PC-9 (cell line): ENCODE results near the gene KHK. TPM values are rescaled to one million over a fixed set of nuclear protein-coding genes. Genes with fewer than 3 reads are reported as not detected.

Experiments used
- BruUV-seq: library from RNA; stranded (reverse); fragments of 400-500 nt; replicated peaks from 2 replicates; lab custom pipeline; 2021; lab: Mats Ljungman, UMichigan
- CTCF ChIA-PET: fragments of 300-600 bp; sonication (Branson Sonifier 250); formaldehyde crosslinking; loops from one replicate; lab custom pipeline; 2022; ENCODE audit warnings: antibody characterized with exemption; lab: Charles Lee
- POLR2A ChIA-PET: fragments of 300-600 bp; sonication (Branson Sonifier 250); formaldehyde crosslinking; loops from one replicate; lab custom pipeline; 2022; ENCODE audit warnings: antibody characterized with exemption; ENCODE audit not compliant: unreplicated experiment; lab: Charles Lee
- DNase-seq, 2 experiments: peaks; one replicate each; pipeline versions ENCODE4 v3.0.0 to v3.0.0-alpha.2; 2015 to 2022; ENCODE audit warnings: mixed read lengths in 1 of 2
- H2AFZ ChIP-seq: fragments of 200-600 bp; sonication (generic); 2 replicates; pipeline ENCODE4 v1.8.1; 2017; ENCODE audit warnings: antibody characterized with exemption
- H3F3A ChIP-seq: fragments of 200-600 bp; sonication (generic); 2 replicates; pipeline ENCODE4 v1.8.1; 2017; ENCODE audit warnings: antibody characterized with exemption, mild to moderate bottlenecking, low read depth; ENCODE audit not compliant: insufficient read depth
- H3K27ac ChIP-seq: fragments of 200-600 bp; sonication (generic); 2 replicates; pipeline ENCODE4 v1.6.1; 2016; ENCODE audit warnings: mixed run types
- H3K27me3 ChIP-seq: fragments of 200-600 bp; sonication (generic); 2 replicates; pipeline ENCODE4 v1.6.1; 2016; ENCODE audit warnings: low read depth, mixed run types; ENCODE audit not compliant: insufficient read depth
- H3K36me3 ChIP-seq: fragments of 200-600 bp; sonication (generic); 2 replicates; pipeline ENCODE4 v1.6.1; 2016; ENCODE audit warnings: low read depth, mixed run types
- H3K4me1 ChIP-seq: fragments of 200-600 bp; sonication (generic); replicated peaks from 2 replicates; pipeline ENCODE4 v1.6.1; 2016; ENCODE audit warnings: mixed run types; ENCODE audit not compliant: insufficient read depth
- H3K4me2 ChIP-seq: fragments of 200-600 bp; sonication (generic); 2 replicates; pipeline ENCODE4 v1.6.1; 2017; ENCODE audit warnings: mixed run types
- H3K4me3 ChIP-seq: fragments of 200-600 bp; sonication (generic); 2 replicates; pipeline ENCODE4 v1.6.1; 2016; ENCODE audit warnings: mixed run types
- H3K79me2 ChIP-seq: fragments of 200-600 bp; sonication (generic); 2 replicates; pipeline ENCODE4 v1.6.1; 2017; ENCODE audit warnings: low read depth, mixed run types
- H3K9me2 ChIP-seq: fragments of 200-600 bp; sonication (generic); 2 replicates; pipeline ENCODE4 v1.8.1; 2017; ENCODE audit warnings: mild to moderate bottlenecking; ENCODE audit not compliant: insufficient read depth
- H3K9me3 ChIP-seq: fragments of 200-600 bp; sonication (generic); 2 replicates; pipeline ENCODE4 v1.8.1; 2016; ENCODE audit warnings: low read depth; ENCODE audit not compliant: insufficient read depth
- H4K20me1 ChIP-seq: fragments of 200-600 bp; sonication (generic); 2 replicates; pipeline ENCODE4 v1.8.1; 2017; ENCODE audit not compliant: insufficient read depth
- EZH2 ChIP-seq: fragments of 200-600 bp; sonication (generic); IDR thresholded peaks from 2 replicates; pipeline ENCODE4 v1.8.0; 2017; ENCODE audit warnings: antibody characterized with exemption, low read depth
- intact Hi-C: fragments of 100-400 bp; cut with micrococcal nuclease; formaldehyde crosslinking; loops from one replicate; pipeline ENCODE4 v1.10.0; 2022; ENCODE audit not compliant: unreplicated experiment
- total RNA-seq: library from RNA; stranded (reverse); gene quantifications from 2 replicates; pipeline ENCODE4 v1.2.3, GENCODE V29; 2021
- TF ChIP-seq, protein P1 (sequence below): fragments of 200-600 bp; sonication (generic); conservative IDR thresholded peaks from 2 replicates; pipeline ENCODE4 v1.6.1; 2017; ENCODE audit warnings: mixed run types, antibody characterized with exemption, mild to moderate bottlenecking, moderate library complexity

KHK gene
- total RNA-seq, 1 experiment from 2014 or later, result 4.4 TPM

DNA sequence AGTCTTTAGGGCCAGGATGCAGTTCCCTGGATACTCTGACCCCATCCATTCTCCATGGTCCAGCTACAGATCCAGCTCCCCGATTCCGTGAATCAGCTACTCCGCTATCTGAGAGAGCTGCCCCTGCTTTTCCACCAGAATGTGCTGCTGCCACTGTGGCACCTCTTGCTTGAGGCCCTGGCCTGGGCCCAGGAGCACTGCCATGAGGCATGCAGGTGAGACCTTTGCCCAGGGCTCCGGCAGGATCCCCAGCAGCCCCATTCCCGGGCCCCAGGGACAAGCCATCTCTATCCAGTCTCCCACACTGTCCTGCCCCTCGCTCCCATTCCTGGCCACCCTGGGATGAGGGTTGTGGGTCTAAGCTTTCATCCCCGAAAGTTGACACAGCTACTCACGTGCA, 46.3 kb upstream of the KHK start:
- H3K4me2 ChIP-seq, result no peak overlapping the region
- no peaks in the 10 kb centered on the region for H3K9me2 ChIP-seq
- H3K4me3 ChIP-seq, result no peak overlapping the region
- ChIA-PET POLR2A (no interaction called here), CTCF (no interaction called here)
- peaks cover 4% of the 10 kb centered on the region for H3F3A ChIP-seq
- no peak overlapping the region for H2AFZ ChIP-seq
- no peak for TF ChIP-seq EZH2
- TF ChIP-seq, protein P1, sequence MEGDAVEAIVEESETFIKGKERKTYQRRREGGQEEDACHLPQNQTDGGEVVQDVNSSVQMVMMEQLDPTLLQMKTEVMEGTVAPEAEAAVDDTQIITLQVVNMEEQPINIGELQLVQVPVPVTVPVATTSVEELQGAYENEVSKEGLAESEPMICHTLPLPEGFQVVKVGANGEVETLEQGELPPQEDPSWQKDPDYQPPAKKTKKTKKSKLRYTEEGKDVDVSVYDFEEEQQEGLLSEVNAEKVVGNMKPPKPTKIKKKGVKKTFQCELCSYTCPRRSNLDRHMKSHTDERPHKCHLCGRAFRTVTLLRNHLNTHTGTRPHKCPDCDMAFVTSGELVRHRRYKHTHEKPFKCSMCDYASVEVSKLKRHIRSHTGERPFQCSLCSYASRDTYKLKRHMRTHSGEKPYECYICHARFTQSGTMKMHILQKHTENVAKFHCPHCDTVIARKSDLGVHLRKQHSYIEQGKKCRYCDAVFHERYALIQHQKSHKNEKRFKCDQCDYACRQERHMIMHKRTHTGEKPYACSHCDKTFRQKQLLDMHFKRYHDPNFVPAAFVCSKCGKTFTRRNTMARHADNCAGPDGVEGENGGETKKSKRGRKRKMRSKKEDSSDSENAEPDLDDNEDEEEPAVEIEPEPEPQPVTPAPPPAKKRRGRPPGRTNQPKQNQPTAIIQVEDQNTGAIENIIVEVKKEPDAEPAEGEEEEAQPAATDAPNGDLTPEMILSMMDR, result no peak
- BruUV-seq, result no TSS peak
- peaks cover 2% of the 10 kb centered on the region; the same call in 1 of the 2 replicates for H3K79me2 ChIP-seq
- no peaks in the 10 kb centered on the region for H3K4me1 ChIP-seq
- H3K9me3 ChIP-seq, result no peaks in the 10 kb centered on the region
- no peak for DNase-seq
- no peaks in the 10 kb centered on the region; the same call in 1 of the 2 replicates for H4K20me1 ChIP-seq
- no peak overlapping the region for H3K27ac ChIP-seq
- intact Hi-C loops, result no loop called here
- H3K27me3 ChIP-seq, result no peaks in the 10 kb centered on the region
- peaks cover 22% of the 10 kb centered on the region for H3K36me3 ChIP-seq

DNA sequence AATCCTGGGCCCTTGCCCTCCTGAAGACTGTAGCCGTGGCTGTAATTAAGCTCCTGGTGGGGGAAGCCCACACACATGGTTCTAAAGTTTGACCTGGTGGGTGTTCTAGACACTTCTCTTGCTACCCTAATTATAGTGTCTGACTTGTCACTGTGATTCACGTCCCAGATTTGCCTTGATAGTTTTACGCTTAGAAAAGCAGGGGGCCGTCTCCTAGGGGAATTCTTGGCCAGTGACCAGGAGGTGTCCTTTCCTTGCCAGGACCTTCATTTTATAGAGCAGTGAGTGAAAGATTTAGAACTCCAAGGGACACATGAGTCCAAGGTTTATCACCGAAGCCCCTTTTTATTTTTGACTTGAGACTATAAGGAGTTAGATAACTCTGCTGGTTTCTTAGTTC, 44.8 kb upstream of the KHK start:
- no TSS peak for BruUV-seq
- H3K4me3 ChIP-seq, result no peak overlapping the region
- ChIA-PET CTCF (no interaction called here), POLR2A (no interaction called here)
- no peak overlapping the region for H2AFZ ChIP-seq
- H4K20me1 ChIP-seq, result no peaks in the 10 kb centered on the region; the same call in 1 of the 2 replicates
- no peaks in the 10 kb centered on the region for H3K9me2 ChIP-seq
- H3K79me2 ChIP-seq, result no peaks in the 10 kb centered on the region
- no peaks in the 10 kb centered on the region for H3K4me1 ChIP-seq
- intact Hi-C loops, result no loop called here
- TF ChIP-seq, protein P1, result no peak
- TF ChIP-seq EZH2, result no peak
- H3K27ac ChIP-seq, result no peak overlapping the region
- H3F3A ChIP-seq, result peaks cover 4% of the 10 kb centered on the region
- no peaks in the 10 kb centered on the region for H3K27me3 ChIP-seq
- no peak for DNase-seq
- H3K36me3 ChIP-seq, result peaks cover 11% of the 10 kb centered on the region; the same call in 1 of the 2 replicates
- H3K9me3 ChIP-seq, result no peaks in the 10 kb centered on the region
- no peak overlapping the region for H3K4me2 ChIP-seq

DNA sequence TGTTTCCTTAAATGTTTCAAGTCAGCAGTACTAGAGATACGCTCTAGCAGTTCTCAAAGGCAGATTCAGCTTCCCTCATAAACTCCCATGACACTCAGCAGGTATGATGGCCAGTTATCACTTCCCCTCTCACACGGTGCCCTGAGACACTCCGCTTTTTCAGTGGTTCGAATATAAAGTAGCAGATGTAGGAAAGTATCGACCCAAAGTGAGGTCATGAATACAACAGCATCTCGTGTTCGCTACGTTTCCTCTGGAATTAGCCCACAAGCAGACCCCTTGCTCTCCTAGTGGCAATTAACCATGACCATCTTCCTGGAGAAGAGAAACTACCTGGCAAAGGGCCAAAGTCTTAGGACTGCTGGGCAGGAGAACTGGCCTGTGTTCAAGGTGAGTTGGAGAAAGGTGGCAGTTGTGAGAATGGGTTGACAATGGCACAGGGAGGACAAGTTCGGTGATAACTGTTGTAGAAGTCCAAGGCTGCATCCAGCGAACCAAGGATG, 44.4 kb upstream of the KHK start:
- Histone ChIP-seq H3K4me2 (no peak overlapping the region), H3K27me3 (no peaks in the 10 kb centered on the region), H3K36me3 (peaks cover 7% of the 10 kb centered on the region; the same call in 1 of the 2 replicates), H3K79me2 (no peaks in the 10 kb centered on the region), H3K27ac (no peak overlapping the region), H4K20me1 (no peaks in the 10 kb centered on the region; the same call in 1 of the 2 replicates), H3K4me3 (no peak overlapping the region), H3K4me1 (no peaks in the 10 kb centered on the region), H3K9me2 (no peaks in the 10 kb centered on the region), H2AFZ (no peak overlapping the region), H3K9me3 (no peaks in the 10 kb centered on the region), H3F3A (peaks cover 4% of the 10 kb centered on the region)
- POLR2A ChIA-PET, result no interaction called here
- TF ChIP-seq EZH2, result no peak
- TF ChIP-seq, protein P1, result no peak
- intact Hi-C loops, result no loop called here
- DNase-seq, result no peak
- CTCF ChIA-PET, result no interaction called here
- no TSS peak for BruUV-seq
